HG02852 (cell line): ENCODE data around the gene SYCE1L.
"Not testable (repeated sequence)": the region's sequence is repeated elsewhere in the genome, so short reads cannot be mapped to it uniquely, and the experiment has no call there.

Experiments
- ATAC-seq: cut with Tn5 transposase; IDR thresholded peaks from one replicate; pipeline ENCODE4 v1.9.1; 2021; ENCODE audit warnings: mild to moderate bottlenecking, moderate library complexity; ENCODE audit not compliant: unreplicated experiment

SYCE1L gene, protein sequence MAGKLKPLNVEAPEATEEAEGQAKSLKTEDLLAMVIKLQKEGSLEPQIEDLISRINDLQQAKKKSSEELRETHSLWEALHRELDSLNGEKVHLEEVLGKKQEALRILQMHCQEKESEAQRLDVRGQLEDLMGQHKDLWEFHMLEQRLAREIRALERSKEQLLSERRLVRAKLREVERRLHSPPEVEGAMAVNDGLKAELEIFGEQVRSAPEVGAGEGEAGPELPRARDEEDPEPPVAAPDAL

GRCh38 chr16:77199211-77199610 is at the start of gene SYCE1L:
SYCE1L (plus strand) TSS chr16:77199408; CDS start chr16:77199452, 44 bp downstream.
- ATAC-seq, result no peak

DNA sequence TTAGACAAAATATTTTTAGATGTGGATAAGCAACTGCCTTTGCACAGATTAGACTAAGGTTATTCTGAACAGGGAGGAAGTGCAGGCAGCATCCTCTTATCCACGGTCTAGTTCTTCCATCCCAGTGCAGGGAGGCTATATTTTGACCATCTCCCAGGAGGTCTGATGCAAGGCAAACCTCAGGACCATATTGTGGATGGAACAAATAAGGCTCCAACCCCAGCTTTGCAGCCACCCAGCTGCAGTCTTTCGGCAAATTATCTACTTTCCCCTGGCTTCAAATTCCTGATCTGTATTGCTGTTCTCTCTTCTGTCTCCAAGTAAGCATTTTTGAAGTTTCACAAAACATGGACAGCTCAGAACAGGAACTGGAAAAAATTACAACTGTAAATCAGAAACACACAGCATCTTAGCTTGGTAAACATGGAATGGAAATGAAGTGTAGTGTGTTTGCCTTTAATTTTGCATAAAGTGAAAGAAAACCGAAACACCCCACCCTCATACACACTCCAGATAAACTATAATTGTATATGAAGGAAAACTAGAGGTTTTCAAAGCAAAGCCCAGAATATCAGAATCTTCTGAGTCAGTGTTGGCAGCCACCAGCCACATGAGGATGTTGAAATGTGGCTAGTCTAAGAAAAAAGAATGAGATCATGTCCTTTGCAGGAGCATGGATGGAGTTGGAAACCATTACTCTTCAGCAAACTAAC is 41.7 kb upstream of the SYCE1L start:
- ATAC-seq, result no peak

- no peak for ATAC-seq
Measured at GRCh38 chr16:77158293-77158692, 40.9 kb upstream of the SYCE1L start.

GRCh38 chr16:77165006-77165405 is 34.2 kb upstream of the SYCE1L start:
- no peak for ATAC-seq

DNA sequence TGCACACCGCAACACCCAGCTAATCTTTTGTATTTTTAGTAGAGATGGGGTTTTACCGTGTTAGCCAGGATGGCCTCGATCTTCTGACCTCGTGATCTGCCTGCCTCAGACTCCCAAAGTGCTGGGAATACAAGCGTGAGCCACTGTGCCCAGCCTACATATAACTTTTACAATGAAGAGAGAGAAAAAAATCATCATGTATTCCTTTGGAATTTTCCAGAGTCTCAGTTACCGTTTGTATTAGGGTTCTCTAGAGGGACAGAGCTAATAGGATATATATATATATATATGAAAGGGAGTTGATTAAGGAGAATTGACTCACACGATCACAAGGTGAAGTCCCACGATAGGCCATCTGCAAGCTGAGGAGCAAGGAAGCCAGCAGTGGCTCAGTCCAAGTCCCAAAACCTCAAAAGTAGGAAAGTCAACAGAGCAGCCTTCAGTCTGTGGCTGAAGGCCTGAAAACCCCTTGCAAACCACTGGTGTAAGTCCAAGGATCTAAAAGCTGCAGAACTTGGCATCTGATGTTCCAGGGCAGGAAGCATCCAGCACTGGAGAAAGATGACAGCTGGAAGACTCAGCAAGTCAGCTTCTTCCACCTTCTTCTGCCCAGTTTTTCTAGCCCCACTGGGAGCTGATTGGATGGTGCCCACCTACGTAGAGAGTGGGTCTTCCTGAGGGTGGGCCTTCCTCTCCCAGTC is 33.5 kb upstream of the SYCE1L start:
- ATAC-seq, result not testable (repeated sequence)

DNA sequence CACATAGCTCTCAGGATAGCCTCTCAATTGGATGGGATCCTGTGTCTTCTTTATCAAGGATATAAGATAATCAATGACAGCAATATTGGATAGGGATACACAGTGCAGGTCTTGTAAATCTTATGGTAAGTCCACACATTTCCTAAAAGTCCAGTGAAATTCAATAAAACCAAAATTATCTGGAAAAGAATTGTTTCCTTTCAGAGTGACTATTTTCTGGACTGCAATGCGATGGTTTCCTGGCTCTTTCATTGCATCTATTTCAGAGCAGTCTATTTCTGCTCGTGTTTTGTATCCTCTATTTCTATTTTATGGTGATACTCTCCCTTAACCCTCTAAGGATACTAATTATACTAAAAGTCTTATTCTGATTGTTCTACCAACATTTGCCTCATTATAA is 32.5 kb upstream of the SYCE1L start:
- no peak for ATAC-seq

- no peak for ATAC-seq
Measured at GRCh38 chr16:77168901-77169300, 30.3 kb upstream of the SYCE1L start.

DNA sequence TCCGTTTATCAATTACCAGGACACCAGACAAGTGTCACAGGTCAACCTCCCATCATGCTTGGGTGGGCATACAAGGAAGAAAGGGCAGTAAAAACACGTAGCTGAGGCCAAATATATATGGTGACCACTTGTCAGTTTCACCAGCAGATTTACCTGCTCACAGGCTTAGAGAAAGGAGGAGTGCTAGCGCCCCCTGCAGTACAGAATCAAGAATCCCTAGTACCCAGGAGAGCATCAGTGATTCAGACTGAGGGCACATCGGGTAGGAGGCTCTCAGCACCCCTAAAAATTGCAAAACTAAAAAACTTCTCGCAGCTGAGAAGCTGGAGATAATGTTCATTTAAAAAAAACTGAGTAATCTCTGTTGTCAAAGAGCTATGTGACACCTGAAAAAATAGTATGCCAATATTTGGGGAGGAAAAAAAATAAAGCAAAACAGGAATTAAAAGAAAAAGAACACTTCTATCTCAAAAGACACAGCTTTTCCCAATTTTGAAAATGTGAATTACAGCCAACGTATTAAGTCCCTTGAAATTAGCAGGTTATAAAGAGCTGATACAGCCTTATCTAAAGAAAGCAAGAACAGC is 29.5 kb upstream of the SYCE1L start:
- peak; percentile 70 for ATAC-seq

DNA sequence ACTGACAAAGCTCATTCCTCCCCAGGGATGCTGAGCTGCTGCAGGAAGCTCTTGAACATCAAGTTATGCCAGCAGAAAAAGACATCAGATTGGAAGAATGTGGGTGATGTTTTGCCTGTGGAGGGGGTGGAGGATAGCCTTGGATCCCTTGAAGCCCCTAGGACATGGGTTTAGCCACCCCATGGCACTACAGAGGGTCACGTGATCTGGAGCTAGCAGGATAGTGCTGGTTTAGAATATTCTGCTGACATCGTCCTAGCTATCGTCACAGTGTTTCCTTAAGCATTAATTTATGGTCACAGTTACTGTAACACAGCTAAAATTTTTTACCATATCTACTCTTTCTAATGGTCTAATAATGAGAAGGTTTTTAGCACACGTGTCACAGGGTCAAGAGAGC is 28.4 kb upstream of the SYCE1L start:
- ATAC-seq, result no peak

- peak; percentile 87 for ATAC-seq
Measured at GRCh38 chr16:77171745-77172635, 27.2 kb upstream of the SYCE1L start.

DNA sequence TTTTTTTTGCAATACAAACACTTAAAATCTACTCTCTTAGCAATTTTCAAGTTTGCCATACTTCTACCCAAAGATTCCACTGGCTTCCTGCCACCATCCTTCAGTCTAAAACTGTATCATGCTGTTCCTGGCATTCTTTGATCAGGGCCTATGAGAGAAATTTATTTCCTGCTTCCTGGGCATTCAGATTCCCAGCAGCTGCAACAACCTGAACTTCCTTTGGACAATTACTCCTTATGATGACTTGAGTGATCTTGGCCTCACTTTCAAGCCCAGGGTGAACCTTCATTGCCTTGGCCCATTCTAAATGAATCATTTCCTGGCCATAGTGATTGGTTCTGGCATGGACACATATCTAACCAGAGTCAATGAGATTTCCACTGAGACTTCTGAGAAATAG is 26.3 kb upstream of the SYCE1L start:
- no peak for ATAC-seq

DNA sequence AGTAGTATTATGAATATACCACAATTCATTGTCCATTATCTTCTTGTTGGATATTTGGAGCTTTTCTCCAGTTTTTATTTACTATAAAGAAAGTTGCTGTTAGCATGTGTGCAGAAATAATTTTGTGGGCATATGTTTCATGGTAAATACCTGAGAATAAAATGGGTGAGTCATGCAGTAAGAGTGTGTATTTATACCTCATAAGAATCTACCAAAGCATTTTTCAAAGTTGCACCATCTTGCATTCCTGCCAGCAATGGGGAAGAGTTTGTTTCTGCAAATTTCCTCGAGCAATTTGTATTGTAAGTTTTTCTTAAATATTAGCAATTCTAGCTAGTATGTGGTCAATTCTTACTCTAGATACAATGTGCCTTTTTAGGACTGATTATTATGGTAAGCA is 16.1 kb upstream of the SYCE1L start:
- ATAC-seq, result no peak

- ATAC-seq, result not testable (repeated sequence)
Measured at GRCh38 chr16:77186298-77186697, 12.9 kb upstream of the SYCE1L start.

- ATAC-seq, result peak; percentile 1
Measured at GRCh38 chr16:77190190-77190477, 9.1 kb upstream of the SYCE1L start.

DNA sequence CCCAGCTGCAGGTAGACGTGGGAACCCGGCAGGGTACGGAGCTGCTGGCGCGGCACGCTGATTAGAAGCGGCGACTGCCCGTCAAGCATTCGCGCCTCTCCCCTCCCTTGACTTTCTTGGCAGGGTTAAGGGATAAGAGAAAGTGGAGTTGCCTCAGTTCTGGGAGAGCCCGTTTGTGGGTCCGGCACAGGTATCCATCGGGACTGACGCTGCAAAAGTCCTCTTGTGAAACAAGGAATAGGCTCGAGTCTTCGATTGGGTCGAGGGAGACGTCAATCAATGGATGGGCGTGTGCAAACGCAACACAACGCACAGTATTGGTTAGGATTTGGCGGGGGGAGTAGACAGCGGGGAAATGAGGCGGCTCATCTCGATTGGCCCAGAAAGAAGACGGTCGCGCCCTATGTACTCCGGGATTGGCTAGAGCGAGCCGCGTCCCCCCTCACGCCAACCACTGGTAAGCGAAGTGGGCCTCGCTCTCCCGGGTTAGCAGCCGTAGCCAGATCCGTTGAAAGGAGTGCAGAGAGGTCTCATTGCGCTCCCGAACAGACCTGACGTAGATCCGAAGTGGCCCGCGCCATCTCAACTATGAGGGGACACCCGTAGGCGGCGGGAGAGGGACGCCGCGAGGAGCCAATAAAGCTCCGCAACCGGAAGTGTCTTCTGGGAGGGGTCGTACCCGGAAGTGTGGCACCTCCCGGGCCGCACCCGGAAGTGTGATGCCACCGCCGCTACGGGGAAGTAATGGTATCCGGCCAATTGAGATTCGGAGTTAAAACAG is 8.5 kb upstream of the SYCE1L start, which contains the start of gene MON1B:
TSS of gene MON1B (plus strand) at position 713 of the 781 bp plus-strand sequence. CDS start 296 bp downstream, outside the sequence.
- peak; percentile 96 for ATAC-seq

DNA sequence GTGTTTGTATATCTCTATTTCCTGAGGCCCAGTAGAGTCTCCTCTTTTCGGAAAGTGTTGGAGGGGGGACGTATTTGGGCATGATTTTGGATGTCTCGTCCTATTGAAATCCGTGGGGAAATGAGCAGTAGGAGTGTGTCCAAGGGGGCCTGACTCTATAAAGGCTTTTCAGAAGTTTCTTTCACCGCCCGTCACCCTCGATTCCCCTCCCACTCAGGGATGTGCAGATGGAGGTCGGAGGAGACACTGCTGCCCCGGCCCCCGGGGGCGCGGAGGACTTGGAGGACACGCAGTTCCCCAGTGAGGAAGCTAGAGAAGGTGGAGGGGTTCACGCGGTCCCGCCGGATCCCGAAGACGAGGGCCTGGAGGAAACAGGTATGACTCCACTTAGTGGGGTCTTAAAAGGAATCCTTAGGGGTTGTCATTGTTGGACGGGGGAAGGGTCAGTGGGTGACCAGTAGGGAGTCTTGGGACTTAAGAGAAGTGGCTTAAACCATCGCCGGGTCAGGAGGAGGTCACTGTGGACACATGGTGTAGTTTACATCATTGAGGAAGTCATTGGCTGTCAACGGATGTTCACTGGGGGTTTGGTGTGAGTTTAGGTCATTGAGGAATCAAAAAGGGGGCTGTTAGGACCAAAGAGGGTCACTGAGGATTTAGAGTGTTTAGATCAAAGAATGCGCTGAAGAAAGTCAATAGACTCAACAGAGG is 7.8 kb upstream of the SYCE1L start:
- peak; percentile 0 for ATAC-seq

DNA sequence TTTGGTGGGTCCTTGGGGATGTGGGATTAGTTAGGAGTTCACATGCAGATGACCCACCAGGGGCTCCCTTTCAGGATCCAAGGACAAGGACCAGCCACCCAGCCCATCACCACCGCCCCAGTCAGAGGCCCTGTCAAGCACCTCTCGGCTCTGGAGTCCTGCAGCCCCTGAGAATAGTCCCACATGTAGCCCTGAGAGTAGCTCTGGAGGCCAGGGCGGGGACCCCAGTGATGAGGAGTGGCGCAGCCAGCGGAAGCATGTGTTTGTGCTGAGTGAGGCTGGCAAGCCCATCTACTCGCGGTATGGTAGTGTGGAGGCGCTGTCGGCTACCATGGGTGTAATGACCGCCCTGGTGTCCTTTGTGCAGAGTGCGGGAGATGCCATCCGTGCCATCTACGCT is 5.8 kb upstream of the SYCE1L start:
- no peak for ATAC-seq

DNA sequence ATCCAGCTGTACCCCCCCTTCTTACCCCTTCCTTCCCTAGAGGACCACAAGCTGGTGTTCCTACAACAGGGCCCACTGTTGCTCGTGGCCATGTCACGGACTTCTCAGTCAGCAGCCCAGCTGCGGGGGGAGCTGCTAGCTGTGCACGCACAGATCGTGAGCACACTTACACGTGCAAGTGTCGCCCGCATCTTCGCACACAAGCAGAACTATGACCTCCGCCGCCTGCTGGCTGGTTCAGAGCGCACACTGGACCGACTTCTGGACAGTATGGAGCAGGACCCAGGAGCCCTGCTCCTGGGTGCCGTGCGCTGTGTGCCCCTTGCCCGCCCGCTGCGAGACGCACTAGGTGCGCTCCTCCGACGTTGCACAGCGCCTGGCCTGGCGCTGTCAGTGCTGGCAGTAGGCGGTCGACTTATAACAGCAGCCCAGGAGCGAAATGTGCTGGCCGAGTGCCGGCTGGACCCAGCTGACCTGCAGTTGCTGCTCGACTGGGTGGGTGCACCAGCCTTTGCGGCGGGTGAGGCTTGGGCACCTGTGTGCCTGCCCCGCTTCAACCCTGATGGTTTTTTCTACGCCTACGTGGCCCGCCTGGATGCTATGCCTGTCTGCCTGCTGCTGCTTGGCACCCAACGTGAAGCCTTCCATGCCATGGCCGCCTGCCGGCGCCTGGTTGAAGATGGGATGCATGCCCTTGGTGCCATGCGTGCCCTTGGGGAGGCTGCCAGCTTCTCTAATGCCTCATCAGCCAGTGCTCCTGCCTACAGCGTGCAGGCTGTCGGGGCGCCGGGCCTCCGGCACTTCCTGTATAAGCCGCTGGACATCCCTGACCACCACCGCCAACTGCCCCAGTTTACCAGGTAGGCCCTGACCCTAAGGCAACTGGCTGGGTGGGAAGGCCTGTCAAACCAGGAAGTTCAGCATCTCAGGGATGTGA is 4.6 kb upstream of the SYCE1L start:
- ATAC-seq, result no peak
